ENCODE measurements around the gene AGBL4.

The AGBL4 gene

DNA sequence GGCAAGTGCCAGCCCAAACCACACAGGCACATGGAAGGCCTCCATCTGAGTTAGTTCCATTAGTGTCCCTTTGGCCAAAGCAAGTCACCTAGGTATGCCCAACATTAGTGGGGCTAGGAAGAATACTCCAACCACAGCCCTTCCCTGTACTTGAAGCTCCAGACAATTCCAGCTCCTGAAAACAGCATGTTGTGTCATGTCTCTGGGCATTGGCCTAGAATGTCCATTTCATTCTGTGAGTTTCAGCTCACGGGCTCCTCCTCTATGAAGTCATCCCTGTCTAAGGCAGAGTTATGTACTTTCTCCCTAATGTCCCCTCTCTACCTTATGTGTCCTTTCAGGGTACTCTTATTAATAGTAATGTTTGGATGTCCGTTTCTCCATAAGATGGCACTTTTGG lies 1455.3 kb downstream of the AGBL4 start:
- H3K4me3 ChIP-seq (ENCODE audit: low read depth, low read length): no peak overlapping the region

DNA sequence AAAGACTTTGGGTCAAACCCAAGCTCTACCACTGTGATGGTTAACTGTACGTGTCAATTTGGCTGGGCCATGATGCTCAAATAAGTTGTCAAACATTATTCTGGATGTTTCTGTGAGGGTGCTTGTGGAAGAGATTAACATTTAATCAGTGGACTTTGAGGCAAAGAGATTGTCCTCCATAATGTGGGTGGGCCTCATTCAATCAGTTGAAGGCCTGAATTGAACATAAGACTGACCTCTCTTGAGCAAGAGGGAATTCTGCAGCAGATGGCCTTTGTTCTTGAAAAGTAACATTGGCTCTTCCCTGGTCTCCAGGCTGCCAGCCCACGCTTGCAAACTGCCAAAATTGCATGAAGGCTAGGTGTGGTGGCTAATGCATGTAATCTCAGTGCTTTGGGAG lies 1457.3 kb downstream of the AGBL4 start:
- no peak overlapping the region for H3K4me3 ChIP-seq (ENCODE audit: low read depth, low read length)

DNA sequence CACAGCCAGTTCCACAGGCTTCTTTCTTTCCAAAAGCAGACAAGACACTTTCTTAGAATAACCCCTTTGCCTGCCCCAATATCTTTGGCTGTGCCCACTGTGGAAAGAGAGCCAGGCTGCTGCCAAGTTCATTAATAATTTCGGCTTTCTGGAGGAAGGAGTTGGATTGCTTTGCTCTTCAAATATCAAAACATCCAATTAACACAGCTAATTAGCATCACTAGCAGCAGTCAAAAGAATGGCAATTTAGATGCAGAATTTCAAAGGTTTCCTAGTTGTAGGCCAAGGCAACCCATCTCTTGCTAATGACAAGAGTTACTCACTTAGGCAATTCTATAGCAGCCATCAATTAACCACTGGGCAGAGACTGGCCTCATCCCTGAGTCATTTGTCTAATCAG lies 1460.7 kb downstream of the AGBL4 start:
- H3K4me3 ChIP-seq (ENCODE audit: low read depth, low read length): no peak overlapping the region

DNA sequence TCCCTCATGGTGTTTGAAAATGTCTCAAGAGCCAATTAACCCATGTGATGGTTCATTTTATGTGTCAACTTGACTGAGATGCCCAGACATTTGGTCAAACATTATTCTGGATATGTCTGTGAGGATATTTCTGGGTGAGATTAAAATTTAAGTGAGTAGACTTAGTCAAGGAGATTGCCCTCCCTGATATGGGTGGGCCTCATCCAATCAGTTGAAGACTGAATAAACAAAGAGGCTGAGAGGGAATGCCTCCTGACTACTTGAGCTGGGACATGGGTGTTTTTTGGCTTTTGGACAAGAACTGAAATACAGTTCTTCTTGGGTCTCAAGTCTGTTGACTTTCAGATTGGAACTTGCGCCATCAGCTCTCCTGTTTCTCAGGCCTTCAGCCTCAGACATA lies 1462.3 kb downstream of the AGBL4 start:
- H3K4me3 ChIP-seq (ENCODE audit: low read depth, low read length): no peak overlapping the region

DNA sequence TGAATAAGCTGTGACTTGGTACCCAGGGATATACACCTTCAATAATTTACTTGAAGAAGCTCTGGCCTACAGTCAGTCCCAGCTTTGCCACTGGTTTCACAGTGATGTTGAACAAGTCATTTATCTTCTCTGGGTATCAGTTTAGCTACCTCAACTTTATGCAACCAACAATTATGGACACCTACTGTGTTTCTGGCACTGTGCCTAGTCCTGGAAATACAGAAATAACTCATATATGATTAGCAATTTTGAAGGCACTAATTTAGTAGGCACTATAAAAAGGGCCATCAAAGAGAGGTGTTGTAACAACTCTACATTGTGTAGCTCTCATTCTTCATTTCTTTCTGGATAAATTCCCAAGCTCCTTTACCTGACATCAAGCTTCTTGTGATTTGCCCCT lies 1463.2 kb downstream of the AGBL4 start:
- H3K4me3 ChIP-seq (ENCODE audit: low read depth, low read length): no peak overlapping the region

DNA sequence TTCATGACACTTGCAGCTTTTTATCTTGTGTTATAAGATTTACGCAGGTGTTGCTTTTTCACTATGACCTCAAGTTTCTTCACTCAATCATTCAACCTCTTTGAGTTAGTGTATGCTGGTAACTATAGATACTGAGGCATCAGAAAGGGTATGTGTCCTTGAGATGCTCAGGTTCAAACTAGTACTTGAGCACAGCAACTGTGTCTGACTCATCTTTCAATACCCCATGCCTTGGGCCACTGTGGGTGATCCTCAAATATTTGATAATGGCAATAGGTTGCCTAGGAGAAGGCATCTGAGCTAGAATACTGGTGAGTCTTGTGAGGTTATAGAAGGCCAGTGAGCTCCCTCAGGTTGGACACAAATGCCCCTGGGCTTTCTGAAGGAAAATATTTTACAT lies 1463.6 kb downstream of the AGBL4 start:
- no peak overlapping the region for H3K4me3 ChIP-seq (ENCODE audit: low read depth, low read length)

DNA sequence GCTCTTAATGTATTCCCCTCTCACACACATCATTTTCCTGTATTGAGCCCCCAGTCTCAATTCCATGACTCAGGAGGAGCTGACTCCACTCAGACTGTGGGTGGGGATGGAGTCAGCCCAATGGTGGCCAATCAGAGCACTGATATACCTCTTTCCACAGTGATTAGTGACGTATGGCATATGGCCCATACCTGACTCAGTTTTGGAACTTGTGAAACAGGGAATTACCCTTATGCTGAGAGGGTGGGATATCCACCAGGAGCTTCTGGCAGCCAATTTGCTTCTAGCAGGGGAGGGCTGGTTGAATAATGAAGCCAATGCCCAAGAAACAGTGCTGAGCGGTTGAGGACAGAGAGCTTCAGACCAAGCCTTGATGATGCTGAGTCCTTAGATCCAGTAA lies 1465.4 kb downstream of the AGBL4 start:
- H3K4me3 ChIP-seq (ENCODE audit: low read depth, low read length): no peak overlapping the region

DNA sequence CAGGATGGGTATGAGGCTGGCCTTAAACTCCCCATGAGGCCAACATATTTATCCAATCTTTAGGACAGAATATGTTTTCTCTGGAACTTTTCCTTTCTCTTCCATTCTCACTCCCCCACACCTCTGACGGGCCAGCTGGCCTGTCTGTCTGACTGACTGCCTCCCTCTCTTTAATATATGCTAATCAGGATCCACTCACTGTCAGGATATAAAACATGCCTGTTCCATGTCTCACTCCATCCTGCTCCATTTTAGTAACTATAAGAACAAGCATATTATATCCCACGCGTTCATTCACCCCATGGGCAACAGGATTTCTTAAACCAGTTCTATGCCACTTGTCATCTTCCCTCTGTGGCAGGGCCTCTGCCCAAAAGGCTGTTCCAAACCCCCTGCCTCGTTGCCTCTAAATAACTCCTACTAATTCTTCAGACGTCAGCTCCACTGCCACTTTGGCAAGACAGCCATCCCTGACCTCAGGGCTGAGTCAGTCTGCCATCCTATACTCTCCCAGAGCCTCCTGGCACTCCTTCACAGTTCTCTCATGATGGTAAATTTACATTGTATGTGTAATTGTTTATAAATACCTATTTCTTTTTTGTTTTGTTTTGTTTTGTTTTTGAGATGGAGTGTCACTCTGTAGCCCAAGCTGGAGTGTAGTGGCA lies 1467.4 kb downstream of the AGBL4 start:
- no peak overlapping the region for H3K4me3 ChIP-seq (ENCODE audit: low read depth, low read length)

DNA sequence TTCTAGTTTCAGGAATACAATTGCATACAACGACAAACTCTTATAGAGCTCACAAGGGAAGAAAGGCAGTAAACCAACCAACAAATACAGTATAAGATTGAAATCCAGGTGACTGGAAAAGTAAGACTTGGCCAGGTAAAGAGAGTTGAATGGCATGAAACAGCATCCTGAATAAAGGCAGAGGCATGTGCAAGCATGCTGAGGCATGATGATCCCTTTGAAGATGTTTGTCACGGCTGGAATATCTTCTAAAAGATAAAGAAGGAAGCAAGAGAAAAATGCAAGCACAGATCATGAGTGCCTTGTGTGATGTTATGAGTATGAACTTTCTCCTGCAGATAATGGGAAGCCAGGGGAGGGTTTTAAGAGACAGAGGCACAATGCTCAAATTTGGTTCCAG lies 1468.5 kb downstream of the AGBL4 start:
- H3K4me3 ChIP-seq (ENCODE audit: low read depth, low read length): no peak overlapping the region

DNA sequence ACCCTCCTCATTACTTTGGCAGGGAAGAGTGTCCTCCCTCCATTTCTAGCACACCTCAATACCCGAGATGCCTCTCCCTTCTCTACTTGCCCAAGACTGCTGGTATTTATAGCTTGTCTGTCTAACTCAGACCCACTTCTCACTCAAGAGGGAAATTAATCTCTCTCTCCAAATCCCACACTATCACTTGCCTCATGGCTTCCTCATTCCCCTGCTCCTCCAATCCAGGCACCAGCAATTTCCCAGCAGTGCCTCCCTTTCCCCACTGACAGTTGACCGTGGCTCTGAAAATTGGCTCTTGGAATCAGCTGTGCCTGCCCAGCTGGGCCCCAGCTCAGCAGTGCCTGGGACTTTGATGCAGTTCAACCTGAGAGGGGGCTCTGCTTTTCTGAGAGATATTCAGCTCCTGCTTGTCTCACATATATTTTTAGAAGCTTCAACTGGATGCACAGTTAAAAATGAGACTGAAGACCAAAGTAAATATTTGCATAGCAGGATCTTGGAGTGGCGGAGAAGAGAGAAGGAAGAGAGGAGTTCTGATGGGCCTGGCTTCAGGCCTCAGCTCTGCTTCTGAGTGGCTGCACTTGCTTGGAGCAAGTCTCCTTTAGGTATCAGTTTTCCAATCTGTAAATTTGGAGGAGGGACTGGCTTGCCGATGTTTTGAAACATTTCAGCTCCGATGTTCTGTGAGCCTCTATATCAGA lies 1470.7 kb downstream of the AGBL4 start:
- no peak overlapping the region for H3K4me3 ChIP-seq (ENCODE audit: low read depth, low read length)

DNA sequence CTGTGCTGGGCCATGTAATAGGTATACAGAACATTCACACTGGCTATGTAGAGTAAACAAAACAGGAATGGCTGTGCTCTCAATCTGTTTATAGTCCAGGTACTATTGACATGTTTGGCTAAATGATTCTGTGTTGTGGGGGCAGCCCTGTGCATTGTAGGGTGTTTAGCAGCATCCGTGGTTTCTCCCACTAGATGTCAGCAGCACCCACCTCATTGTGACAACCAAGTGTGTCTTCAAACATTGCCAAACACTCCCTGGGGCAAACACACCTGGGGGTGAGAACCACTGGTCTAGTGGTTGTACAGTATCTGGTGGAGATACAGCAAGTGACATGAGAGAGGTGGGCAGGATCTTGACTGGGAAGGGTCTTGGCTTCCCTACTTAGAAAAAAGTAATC lies 1471.3 kb downstream of the AGBL4 start:
- no peak overlapping the region for H3K4me3 ChIP-seq (ENCODE audit: low read depth, low read length)

DNA sequence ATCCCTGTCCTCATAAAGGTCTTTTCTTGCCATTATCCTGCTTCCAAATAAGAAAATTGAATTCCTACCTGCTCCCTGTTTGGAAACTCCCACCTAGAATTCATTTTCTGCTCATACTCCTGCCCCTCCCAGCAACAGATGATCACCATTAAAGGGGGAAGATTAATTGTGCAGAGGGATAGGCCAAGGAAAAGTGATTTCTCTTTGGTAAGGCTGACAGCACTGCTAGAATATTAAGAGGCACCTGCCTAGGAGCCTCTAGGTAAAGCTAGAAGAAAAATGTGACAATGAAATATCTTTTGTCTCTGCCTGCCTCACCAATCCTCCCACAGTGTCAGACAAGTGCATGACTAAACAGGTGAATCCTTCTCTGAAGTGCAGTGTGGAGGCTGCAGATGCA lies 1474.8 kb downstream of the AGBL4 start:
- H3K4me3 ChIP-seq (ENCODE audit: low read depth, low read length): no peak overlapping the region

DNA sequence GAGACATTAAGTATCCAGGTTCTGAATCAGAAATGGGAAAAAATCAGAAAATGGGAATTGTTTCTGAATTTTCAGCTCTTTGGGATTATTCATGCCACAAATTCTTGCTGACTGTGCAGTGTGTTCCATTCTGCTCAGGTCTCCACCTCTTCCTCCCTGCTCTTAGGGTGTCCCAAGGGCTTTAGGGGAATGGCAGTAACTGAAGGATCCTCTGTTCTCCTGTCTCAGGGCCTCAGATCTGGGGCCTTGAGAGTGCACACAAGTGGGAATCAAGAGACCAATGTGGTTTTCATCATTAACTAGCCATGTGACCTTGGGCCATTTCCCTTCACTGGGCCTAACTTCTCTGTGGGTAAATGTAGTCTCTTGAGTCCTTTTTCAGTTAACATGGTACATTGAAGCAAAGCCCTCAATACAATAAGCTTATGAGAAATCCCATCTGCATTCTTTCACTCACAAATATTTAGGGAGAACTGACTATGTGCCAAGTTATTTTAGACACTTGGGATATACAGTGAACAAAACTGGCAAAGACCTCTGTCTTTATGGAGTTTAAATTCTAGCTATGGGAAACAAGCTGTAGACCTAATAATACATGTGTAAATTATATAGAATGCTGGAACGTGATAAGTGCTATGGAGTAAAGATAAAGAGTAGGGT lies 1476.1 kb downstream of the AGBL4 start:
- no peak overlapping the region for H3K4me3 ChIP-seq (ENCODE audit: low read depth, low read length)

DNA sequence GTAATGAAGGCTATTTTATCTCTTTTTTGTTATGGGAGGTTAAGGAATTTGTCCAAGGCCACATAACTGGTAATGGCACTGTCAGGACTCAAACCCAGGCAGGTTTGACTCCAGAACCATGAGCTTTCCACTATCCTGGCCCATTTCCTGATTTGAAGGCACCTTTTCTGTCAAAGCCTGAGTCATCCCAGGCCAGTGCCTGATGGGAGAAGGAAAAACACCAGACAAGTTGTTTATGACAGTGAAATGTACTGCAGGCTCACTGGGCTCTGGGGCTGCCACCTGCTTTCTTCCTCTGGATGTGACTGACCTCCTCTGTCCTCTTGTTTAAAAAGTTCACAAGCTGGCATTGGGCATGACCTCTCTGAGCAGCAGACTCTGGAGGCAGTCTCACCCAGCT lies 1479.9 kb downstream of the AGBL4 start:
- H3K4me3 ChIP-seq (ENCODE audit: low read depth, low read length): no peak overlapping the region

DNA sequence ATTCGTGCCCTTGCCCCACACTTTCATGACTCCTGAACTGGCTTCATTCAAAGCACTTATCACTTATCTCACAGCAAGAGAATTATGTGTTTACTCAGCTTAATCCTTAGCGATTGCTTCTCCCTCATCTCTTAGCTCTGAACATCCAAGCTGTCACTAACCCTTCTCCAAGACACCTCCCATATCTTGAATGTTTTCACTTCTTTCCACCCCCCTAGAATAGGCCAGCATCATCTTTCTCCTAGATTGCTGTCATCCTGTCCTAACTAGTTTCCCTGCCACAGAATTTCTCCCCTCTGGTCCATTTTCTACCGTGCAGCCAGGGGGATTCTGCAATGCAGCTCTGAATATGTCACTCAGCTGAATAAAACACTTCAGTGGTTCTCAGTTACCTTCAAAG lies 1483.2 kb downstream of the AGBL4 start:
- no peak overlapping the region for H3K4me3 ChIP-seq (ENCODE audit: low read depth, low read length)

DNA sequence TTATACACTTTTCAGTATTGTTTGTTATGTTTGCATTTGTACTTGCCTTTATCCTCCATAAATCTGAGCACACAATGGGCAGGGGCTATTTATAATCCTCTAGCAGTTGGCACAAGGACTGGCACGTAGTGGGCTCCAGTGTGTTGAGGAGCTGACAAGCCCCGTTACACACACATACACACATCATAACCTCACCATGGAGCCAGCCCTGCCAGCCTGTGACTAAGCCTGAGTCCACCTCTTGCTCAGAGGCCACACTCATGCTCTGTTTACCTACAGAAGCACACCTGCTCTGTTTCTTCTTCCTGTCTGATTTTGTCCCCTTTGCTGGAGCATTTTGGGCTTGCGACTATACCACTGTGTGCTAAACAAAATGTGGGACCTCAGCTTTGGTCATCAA lies 1487.3 kb downstream of the AGBL4 start:
- H3K4me3 ChIP-seq (ENCODE audit: low read depth, low read length): no peak overlapping the region

DNA sequence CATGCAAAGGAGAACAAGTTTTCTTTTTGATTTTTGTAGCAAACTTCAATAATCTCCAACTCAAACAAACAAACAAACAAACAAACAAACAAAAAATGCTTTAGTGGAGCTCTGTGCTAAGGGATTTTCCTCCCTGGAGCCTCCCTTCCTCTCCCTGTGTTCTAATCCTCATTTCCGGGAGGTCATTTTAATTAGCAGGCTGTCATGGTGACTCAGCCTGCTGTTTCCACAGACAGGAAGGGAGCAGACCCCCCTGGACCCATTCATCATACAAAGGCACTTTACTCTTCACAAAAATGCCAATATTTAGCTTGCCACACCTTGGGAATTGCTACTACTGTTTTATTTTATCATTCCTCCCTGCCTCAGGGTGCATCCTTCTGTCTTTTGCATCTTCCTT lies 1490.8 kb downstream of the AGBL4 start:
- H3K4me3 ChIP-seq (ENCODE audit: low read depth, low read length): no peak overlapping the region

DNA sequence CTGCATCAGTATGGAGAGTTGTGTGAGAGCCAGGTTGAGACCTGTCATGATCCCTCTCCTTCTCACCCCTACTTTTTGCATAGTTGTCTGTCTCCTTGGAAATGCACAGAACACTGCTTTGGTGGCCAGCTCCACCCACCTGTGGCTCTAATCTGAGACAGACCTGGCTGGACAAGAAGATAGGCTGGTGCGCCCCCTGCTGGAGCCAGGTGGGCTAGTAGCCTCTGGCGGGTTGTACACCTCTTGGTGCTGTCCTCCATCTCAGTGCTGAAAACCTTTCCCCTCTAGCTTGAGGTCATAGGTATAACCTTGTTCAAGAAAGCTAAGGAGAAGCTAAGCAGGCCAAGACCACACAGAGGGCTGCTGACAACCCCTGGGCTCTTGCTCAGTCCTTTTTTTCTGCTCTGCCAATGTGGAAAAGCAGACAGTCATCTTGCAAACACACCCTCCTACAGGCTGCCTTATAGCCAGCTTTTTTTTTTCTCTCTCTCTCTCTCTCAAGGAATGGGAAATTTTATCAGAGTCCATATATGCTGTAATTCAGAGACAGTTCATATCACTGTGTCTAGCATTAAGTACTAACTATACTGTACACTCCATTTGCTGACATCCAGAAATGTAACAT lies 1492.9 kb downstream of the AGBL4 start:
- no peak overlapping the region for H3K4me3 ChIP-seq (ENCODE audit: low read depth, low read length)

DNA sequence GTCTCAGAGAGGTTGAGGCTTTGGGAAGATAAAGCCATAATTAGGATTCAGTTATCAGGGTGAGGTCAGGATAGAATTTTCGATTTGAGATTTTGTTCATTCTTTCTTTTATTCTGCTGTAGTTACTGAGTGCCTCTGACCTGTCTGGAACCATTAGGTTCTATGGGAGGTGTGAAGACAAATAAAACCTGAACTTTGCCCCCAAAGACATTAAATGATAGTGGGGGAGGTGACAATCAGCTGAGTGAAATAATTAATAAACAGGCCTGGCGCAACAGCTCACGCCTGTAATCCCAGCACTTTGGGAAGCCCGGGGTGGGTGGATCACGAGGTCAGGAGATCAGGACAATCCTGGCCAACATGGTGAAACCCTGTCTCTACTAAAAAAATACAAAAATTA lies 1496.7 kb downstream of the AGBL4 start:
- H3K4me3 ChIP-seq (ENCODE audit: low read depth, low read length): no peak overlapping the region

DNA sequence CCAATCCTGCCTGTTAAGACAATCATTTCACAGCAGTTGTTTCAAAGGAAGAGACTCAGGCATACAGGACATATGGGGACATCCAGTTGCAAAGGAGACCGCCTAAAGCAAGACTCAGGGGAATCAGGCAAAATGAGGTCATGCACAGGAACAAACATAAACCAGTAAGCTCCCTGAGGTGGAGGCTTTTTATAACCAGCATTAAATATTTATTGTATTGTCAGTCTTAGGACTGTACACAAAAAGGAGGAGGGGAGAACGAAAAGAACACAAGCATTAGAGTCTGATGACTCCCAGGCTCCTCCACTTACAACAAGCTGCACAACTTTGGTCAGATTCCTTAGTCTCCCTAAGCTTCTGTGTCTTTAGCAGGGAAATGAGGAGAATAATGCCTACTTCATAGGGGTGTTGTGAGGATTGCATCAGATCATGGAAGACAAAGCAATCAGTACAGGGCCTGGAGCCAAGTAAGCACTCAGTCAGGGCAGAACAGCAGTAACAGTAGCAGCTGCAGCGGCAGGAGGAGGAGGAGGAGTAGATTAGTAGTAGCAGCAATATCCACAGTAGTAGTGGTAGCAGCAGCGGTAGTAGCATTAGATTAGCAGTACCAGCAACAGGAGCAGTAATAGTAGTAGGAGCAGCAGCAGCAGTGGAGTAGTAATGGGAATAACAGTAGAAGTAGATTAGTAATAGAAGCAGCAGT lies 1497.6 kb downstream of the AGBL4 start:
- no peak overlapping the region for H3K4me3 ChIP-seq (ENCODE audit: low read depth, low read length)

DNA sequence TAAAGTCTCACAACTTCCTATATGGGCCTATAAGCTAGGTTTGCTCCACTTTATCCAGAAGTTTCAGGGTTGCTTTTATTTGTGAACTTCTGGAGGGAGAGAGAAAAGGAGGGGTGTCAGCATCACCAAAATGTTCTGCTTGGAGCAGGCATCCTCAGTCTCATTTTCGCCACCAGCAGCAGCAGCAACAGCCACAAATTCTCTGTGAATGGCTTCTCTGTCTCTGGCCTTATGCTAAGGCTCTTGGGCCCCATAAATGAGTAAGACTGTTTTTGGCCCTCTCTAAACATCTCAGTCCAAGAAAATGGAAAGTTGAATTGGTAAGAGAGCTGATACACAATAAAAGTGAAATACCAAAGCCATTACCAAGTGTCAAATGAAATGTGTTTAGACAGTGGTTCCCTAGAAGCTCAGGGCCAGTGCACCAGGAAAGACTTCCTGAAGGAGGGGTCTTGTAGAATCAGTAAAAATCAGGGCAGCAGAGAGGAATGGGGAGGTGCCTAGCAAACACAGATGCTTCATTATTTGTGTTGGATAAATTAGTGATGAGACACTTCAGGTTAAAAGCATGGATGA lies 1498.8 kb downstream of the AGBL4 start:
- H3K4me3 ChIP-seq (ENCODE audit: low read depth, low read length): no peak overlapping the region
